ENCODE data around the gene STXBP6. TPM values are rescaled to one million over a fixed set of nuclear protein-coding genes. Genes with fewer than 3 reads are reported as not detected.

STXBP6 gene
- total RNA-seq, 2 donors from 2014 or later = 13.5 to 20.2 TPM

DNA sequence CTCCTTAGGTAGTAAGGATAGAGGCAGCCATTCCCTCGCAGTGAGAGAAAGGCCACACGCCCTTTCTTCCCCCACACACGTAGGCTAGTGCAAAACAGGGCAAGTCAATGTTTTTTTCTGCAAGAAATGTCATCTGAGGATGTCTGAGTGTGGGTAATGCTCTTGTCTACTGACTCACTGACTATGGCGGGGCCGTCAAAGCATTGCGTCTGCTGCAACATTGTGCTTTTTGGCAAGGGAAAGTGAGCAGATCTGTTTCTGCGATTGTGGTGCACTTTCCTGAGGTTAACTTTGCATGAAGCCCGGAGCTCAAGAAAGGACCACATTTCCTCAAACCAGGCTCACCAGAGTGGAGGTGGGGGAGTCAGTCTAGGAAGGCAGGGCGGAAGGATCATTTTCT lies 234.4 kb downstream of the STXBP6 start:
- no peak for DNase-seq (ENCODE audit: low spot score)
- no peaks in the 10 kb centered on the region for H3K36me3 ChIP-seq
- TF ChIP-seq, protein P1, sequence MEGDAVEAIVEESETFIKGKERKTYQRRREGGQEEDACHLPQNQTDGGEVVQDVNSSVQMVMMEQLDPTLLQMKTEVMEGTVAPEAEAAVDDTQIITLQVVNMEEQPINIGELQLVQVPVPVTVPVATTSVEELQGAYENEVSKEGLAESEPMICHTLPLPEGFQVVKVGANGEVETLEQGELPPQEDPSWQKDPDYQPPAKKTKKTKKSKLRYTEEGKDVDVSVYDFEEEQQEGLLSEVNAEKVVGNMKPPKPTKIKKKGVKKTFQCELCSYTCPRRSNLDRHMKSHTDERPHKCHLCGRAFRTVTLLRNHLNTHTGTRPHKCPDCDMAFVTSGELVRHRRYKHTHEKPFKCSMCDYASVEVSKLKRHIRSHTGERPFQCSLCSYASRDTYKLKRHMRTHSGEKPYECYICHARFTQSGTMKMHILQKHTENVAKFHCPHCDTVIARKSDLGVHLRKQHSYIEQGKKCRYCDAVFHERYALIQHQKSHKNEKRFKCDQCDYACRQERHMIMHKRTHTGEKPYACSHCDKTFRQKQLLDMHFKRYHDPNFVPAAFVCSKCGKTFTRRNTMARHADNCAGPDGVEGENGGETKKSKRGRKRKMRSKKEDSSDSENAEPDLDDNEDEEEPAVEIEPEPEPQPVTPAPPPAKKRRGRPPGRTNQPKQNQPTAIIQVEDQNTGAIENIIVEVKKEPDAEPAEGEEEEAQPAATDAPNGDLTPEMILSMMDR (IDR thresholded peaks at IDR 0.05) = no peak
- H3K27ac ChIP-seq = peak overlapping the region in 1 of 2 donors; percentile 60
- no peak overlapping the region for H3K4me3 ChIP-seq
- H3K4me1 ChIP-seq = peaks cover 0 to 61% of the 10 kb centered on the region in 2 donors
- no peaks in the 10 kb centered on the region for H3K27me3 ChIP-seq
- no peaks in the 10 kb centered on the region for H3K9me3 ChIP-seq

DNA sequence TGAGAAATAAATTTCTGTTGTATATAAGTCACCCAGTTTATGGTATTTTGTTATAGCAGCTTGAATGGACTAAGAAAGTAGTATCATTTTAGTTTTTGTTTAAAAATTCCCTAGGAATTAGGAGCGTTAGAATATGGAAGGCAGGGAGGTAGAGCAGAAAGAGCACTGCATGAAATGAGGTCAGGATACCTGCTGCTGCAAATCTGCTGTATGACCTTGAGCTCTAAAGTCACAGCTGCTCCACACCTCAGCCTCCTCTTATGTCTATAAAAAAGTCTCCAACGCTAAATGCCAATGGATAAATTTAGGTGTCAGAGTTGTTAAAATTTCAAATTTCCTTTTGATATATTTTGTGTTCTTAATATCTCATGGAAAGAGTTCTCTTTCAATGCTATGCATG lies 235.0 kb downstream of the STXBP6 start:
- Histone ChIP-seq H3K4me1 (peaks cover 0 to 67% of the 10 kb centered on the region in 2 donors), H3K27ac (no peak overlapping the region)

DNA sequence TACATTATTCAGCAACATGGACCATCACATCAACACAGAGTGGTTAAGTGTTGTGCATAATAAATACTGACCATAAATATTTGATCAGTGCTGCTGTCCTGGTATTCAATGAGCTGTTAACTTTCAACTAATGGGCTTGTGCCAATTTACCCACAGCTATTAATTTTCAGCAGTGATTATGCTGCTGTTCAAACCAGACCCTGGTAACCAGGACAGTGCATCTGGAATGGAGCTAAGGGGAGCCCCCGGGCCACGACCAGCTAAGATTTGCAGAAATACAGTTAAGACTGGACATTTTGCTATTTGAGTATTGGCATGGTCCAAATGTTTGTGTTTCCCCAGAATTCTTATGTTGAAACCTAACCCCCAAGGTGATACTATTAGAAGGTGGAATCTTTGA lies 235.6 kb downstream of the STXBP6 start:
- Histone ChIP-seq H3K4me1 (peaks cover 0 to 67% of the 10 kb centered on the region in 2 donors), H3K27ac (no peak overlapping the region), H3K9me3 (no peaks in the 10 kb centered on the region), H3K27me3 (no peaks in the 10 kb centered on the region), H3K36me3 (no peaks in the 10 kb centered on the region), H3K4me3 (no peak overlapping the region)
- TF ChIP-seq, protein P1 (IDR thresholded peaks at IDR 0.05) = no peak
- no peak for DNase-seq (ENCODE audit: low spot score)

More for the DNA sequence above, 235.0 kb downstream of the STXBP6 start:
- Histone ChIP-seq H3K9me3 (no peaks in the 10 kb centered on the region), H3K27me3 (no peaks in the 10 kb centered on the region), H3K4me3 (no peak overlapping the region), H3K36me3 (no peaks in the 10 kb centered on the region)
- no peak for DNase-seq (ENCODE audit: low spot score)
- TF ChIP-seq, protein P1 (IDR thresholded peaks at IDR 0.05) = no peak

- H3K27me3 ChIP-seq = no peaks in the 10 kb centered on the region
- peaks cover 0 to 65% of the 10 kb centered on the region in 2 donors for H3K4me1 ChIP-seq
- TF ChIP-seq, protein P1 (IDR thresholded peaks at IDR 0.05) = no peak
- DNase-seq (ENCODE audit: low spot score) = no peak
- no peak overlapping the region for H3K4me3 ChIP-seq
- H3K9me3 ChIP-seq = no peaks in the 10 kb centered on the region
- no peaks in the 10 kb centered on the region for H3K36me3 ChIP-seq
- H3K27ac ChIP-seq = no peak overlapping the region
These were observed 236.1 kb downstream of the STXBP6 start for GRCh38 chr14:24813819-24814259.

DNA sequence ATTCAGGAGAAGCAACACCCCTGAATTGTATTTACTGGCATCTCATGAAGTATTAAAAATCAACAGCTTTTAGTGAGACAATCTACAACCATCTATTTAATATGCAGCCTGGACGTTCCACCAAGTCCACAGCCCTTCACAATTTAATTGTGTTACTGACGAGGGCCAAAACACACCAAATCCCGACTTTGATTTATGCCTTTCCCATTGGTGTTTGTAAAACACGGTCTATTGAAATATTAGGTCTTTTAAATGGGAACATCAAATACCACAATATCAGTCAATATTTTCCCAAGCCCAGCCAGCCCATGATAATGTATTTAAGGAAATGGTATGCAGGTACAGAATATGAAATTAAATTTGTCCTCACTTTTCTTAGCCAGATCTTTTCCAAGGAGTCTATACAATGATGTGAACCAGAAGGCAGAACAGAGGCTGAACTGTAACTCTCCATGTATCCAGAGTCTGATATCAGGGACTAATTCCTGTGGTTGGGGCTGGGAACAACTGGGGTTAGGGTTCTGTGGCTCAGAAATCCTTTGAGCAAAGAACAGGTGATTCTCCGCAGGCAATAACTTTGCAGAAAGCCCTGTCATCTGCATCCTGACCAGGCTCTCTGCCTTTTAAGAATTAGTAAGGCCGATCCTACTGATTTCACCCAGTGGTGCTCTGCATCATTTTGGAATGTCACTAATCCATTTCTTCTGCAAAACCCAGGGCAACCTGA lies 236.7 kb downstream of the STXBP6 start:
- H3K27ac ChIP-seq = no peak overlapping the region
- H3K9me3 ChIP-seq = no peaks in the 10 kb centered on the region
- H3K4me3 ChIP-seq = no peak overlapping the region
- H3K4me1 ChIP-seq = peaks cover 0 to 59% of the 10 kb centered on the region in 2 donors
- no peaks in the 10 kb centered on the region for H3K36me3 ChIP-seq
- no peaks in the 10 kb centered on the region for H3K27me3 ChIP-seq
- no peak for DNase-seq (ENCODE audit: low spot score)
- TF ChIP-seq, protein P1 (IDR thresholded peaks at IDR 0.05) = no peak

Measured in right atrium auricular region (tissue), 2 donors.